Left lung (tissue), 10 donors: Measurements from ENCODE around the gene GGA1. TPM values are rescaled to one million over a fixed set of nuclear protein-coding genes. Genes with fewer than 3 reads are reported as not detected.

Experiments used
- ATAC-seq: fragments of 200-7000 bp; cut with Tn5 transposase; one replicate; pipeline ENCODE4 v1.9.1; 2020; ENCODE audit warnings: moderate library complexity
- DNase-seq, 4 donors: peaks; one replicate each; pipeline ENCODE4 v3.0.0-alpha.2; 2013 to 2020
- H3K27ac ChIP-seq, 2 donors: fragments of 200-600 bp; sonication (generic) in 1 of 2; one replicate each; pipeline versions ENCODE4 v1.5.0 to v1.8.0; 2020 to 2021
- H3K27me3 ChIP-seq, 2 donors: fragments of 200-600 bp; sonication (generic) in 1 of 2; one replicate each; pipeline versions ENCODE4 v1.5.0 to v1.8.0; 2020 to 2021
- H3K36me3 ChIP-seq, 2 donors: fragments of 200-600 bp; sonication (generic) in 1 of 2; one replicate each; pipeline versions ENCODE4 v1.5.0 to v1.8.0; 2020 to 2021
- H3K4me1 ChIP-seq, 2 donors: fragments of 200-600 bp; one replicate each; pipeline ENCODE4 v1.8.0; 2021
- H3K4me3 ChIP-seq, 2 donors: fragments of 200-600 bp; sonication (generic) in 1 of 2; one replicate each; pipeline versions ENCODE4 v1.5.0 to v1.8.0; 2020 to 2021; ENCODE audit warnings: mild to moderate bottlenecking in 1 of 2
- H3K9me3 ChIP-seq, 2 donors: fragments of 200-600 bp; sonication (generic) in 1 of 2; one replicate each; pipeline versions ENCODE4 v1.5.0 to v1.8.0; 2020 to 2021
- CTCF ChIP-seq, 2 donors: fragments of 200-600 bp; sonication (generic) in 1 of 2; IDR thresholded peaks; one replicate each; pipeline versions ENCODE4 v1.5.0 to v1.8.0; 2021; ENCODE audit warnings: antibody characterized with exemption in 2 of 2
- intact Hi-C, 2 donors: fragments of 100-400 bp; cut with DNase I; formaldehyde crosslinking; loops; one replicate each; pipeline versions ENCODE4 v1.11.2 to v1.14.2; 2022
- polyA plus RNA-seq, 6 donors: library from polyadenylated mRNA; unstranded; fragments of 120-200 nt; gene quantifications; one replicate each; pipeline ENCODE4 v1.2.1, GENCODE V29; 2013; ENCODE audit not compliant: insufficient read length in 6 of 6
- total RNA-seq, 2 donors: library from RNA; stranded (reverse); fragmentation: NEBNext Ultra II Directional; extraction: Animal tissue kit (Norgen Biotek cat#: 25700); gene quantifications; one replicate each; pipeline ENCODE4 v1.2.1, GENCODE V29; 2021
- donor health status: DM: no; HTN: yes; CAD: no.
- donor health status: DM: no; HTN: no; CAD: no.

Gene GGA1
- total and polyA plus RNA-seq, 8 donors = 49.6 to 71.2 (median 58.8) TPM

DNA sequence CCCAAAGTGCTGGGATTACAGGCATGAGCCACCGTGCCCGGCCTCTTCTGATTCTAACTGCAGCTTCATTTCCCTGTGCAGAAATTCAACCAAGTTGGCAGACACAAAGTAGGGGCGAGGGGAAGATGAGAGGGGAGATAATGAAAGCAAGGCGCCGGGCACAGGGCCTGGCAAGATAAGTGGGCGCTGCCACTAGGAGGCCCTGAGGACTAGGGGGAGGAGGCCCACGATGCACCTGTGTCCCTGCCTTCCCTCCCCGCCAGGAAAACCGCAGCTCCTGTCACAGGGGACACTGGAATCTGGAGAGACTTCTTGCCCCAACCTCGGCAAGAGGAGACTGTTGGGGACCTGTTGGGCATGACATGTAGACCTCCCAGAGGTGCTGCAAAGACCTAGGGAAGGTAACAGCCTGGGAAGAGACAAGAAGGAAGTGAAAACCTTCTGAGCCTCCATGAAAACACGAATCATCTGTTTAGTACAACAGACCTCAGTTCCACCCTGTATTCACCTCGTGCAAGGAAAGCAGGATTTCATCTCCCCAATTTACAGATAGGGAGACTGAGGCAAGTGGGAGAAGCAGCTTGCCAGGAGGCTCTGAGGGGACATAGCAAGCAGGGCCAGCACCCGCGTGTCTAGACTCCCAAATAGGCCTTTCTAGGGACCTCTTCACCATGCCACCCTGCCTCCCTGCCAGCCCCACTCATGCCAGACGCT is 63.7 kb downstream of the GGA1 start:
- no peak overlapping the region for H3K4me3 ChIP-seq
- no peaks in the 10 kb centered on the region for H3K9me3 ChIP-seq
- TF ChIP-seq CTCF (IDR thresholded peaks at IDR 0.05) = no peak
- peaks cover 10 to 47% of the 10 kb centered on the region in 2 donors for H3K4me1 ChIP-seq
- ATAC-seq (no peak), DNase-seq (no peak)
- no peak overlapping the region for H3K27ac ChIP-seq
- H3K27me3 ChIP-seq = no peaks in the 10 kb centered on the region
- no peaks in the 10 kb centered on the region for H3K36me3 ChIP-seq
- intact Hi-C loops = no loop called here

DNA sequence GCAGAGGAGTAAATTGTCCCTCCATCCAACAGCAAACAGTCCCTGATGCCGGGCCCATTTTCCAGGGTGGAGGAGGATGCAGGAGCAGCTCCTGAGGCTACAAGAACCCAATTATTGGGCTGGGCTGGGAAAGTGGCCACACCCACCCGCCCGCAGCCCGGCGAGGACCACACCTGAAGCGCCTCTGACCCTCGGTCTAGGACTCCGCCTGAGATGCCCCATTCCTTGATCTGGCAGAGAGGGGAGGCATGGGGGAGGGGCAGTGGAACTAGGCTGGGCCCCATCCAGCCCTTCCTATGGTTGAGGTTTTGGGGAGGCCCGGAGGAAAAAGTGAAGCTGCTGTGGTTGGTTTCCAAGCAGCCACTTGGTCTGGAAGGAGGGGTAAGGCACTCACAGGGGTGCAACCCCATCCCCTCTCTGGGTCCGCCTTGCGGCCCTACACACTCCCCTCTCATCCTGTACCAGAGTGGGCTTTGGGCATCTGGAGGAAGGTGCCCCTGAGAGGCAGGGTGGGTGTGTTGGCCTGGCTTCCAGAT is 64.4 kb downstream of the GGA1 start:
- no peaks in the 10 kb centered on the region for H3K27me3 ChIP-seq
- no peak overlapping the region for H3K4me3 ChIP-seq
- peaks cover 10 to 53% of the 10 kb centered on the region in 2 donors for H3K4me1 ChIP-seq
- DNase-seq (no peak), ATAC-seq (no peak)
- intact Hi-C loops = no loop called here
- no peaks in the 10 kb centered on the region for H3K9me3 ChIP-seq
- H3K27ac ChIP-seq = no peak overlapping the region
- H3K36me3 ChIP-seq = peaks cover 0 to 5% of the 10 kb centered on the region in 2 donors
- no peak for TF ChIP-seq CTCF (IDR thresholded peaks at IDR 0.05)

DNA sequence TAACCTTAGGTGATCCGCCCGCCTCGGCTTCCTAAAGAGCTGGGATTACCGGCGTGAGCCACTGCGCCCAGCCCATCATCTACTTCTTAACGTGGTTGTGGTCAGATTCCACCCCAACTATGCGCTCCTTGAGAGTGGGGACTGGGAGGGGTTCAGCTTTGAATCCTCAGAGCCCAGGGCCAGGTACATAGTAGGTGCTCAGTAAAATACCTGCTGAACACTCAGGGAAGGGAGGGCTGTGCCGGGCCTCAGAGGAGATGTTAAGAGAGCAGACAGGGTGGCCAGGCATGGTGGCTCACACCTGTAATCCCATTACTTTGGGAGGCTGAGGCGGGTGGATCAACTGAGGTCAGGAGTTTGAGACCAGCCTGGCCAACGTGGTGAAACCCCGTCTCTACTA is 65.6 kb downstream of the GGA1 start:
- intact Hi-C loops = no loop called here

DNA sequence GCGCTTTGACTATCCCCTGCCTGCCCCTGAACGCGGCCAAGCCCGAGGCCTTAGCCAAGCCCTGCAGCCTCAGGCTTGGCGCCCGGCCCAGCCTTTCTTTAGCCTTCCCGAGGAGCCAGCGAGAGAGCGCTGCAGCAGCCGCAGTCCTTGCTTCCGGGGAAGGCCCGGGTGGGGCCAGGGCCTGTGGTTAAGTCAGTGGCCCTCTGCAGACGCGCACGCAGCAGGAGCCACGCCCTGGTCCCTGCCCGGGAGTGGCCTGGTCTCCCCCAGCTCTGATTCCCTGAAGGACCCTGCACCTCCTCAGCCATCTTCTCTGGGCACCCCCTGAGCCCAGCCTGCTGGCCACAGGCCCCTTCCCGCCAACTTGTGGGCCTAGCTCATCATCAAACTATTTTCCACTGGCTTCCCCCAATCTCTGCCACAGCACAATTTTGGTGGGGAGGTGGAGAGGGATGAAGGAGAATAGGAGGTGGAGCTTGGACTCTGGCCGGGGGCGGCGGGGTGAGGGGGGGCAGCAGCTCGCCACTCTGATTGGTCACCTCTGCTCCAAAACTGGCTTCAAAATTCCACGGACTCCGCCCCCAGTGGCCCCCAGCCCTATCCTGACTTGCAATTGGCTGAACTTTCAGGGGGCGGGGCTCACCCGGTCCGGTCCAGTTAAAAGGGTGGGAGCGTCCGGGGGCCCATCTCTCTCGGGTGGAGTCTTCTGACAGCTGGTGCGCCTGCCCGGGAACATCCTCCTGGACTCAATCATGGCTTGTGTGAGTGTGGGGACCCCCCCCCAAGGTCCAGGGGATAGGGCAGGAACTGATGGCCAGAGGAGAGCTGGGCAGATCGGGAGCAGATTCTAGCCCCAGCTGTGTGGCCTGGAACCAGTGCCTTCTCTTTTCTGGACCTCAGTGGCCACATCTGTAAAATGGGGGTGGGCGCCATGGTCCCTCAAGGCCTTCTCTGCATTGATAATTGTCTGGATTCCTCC is 66.6 kb downstream of the GGA1 start, which contains the start of gene LGALS1:
Gene LGALS1, plus strand, starts transcription at position 686 of the 979 bp plus-strand sequence. Its CDS starts 67 bp downstream, at position 753.
- Histone ChIP-seq H3K4me1 (peaks cover 10 to 58% of the 10 kb centered on the region in 2 donors), H3K4me3 (peak within 1 kb of the TSS; percentile 45 to 77), H3K36me3 (peaks cover 0 to 26% of the 10 kb centered on the region in 2 donors), H3K9me3 (no peaks in the 10 kb centered on the region), H3K27me3 (no peaks in the 10 kb centered on the region), H3K27ac (peak within 1 kb of the TSS; percentile 90 to 94)
- intact Hi-C loops = no loop called here
- ATAC-seq (peak; percentile 85), DNase-seq (peak; percentile 92 to 98 (median 95))
- TF ChIP-seq CTCF (IDR thresholded peaks at IDR 0.05) = no peak

More for the DNA sequence above, 65.6 kb downstream of the GGA1 start:
- Histone ChIP-seq H3K27me3 (no peaks in the 10 kb centered on the region), H3K4me3 (peak overlapping the region in 1 of 2 donors; percentile 77), H3K27ac (peak overlapping the region; percentile 90 to 94), H3K36me3 (peaks cover 0 to 18% of the 10 kb centered on the region in 2 donors), H3K9me3 (no peaks in the 10 kb centered on the region), H3K4me1 (peaks cover 10 to 58% of the 10 kb centered on the region in 2 donors)
- DNase-seq = no peak
- ATAC-seq = no peak
- no peak for TF ChIP-seq CTCF (IDR thresholded peaks at IDR 0.05)
